Activated T-helper 1 cell treated with anti-CD3 and anti-CD28 coated beads, Interleukin-2, amount 50 U/mL, for 16 hours (primary cell): ENCODE data around the gene LAMC3.

Experiments used
- DNase-seq, 2 donors: peaks; one replicate each; pipeline ENCODE4 v3.0.0-alpha.2; 2020; ENCODE audit warnings: low read depth in 1 of 2, low spot score in 1 of 2

The LAMC3 gene

DNA sequence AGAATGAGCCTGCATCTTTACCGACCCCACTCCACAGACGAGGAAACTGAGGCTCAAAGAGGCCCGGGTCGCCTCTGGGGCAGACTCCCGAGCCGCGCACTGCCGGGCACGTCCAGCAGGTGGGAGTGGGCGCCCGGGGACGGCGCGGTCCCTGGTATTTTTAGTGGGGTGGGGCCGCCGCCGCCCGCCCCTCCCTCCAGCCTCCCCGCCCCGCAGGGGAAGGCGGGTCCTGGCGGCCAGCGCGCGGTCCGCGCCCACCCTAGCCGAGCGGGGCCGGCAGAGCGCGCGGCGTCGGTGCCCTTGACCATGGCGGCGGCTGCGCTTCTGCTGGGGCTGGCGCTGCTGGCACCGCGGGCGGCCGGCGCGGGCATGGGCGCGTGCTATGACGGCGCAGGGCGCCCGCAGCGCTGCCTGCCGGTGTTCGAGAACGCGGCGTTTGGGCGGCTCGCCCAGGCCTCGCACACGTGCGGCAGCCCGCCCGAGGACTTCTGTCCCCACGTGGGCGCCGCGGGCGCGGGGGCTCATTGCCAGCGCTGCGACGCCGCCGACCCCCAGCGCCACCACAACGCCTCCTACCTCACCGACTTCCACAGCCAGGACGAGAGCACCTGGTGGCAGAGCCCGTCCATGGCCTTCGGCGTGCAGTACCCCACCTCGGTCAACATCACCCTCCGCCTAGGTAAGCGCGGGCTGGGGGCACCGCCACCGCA is at the start of gene LAMC3:
LAMC3 (plus strand) TSS at position 266 of the 710 bp plus-strand sequence; CDS start at position 307, 41 bp downstream.
- DNase-seq: no peak

- no peak for DNase-seq
Observed at GRCh38 chr9:130959809-130960334, 49.1 kb upstream of the LAMC3 start.

GRCh38 chr9:130960522-130961378 is 48.2 kb upstream of the LAMC3 start:
- no peak for DNase-seq

DNA sequence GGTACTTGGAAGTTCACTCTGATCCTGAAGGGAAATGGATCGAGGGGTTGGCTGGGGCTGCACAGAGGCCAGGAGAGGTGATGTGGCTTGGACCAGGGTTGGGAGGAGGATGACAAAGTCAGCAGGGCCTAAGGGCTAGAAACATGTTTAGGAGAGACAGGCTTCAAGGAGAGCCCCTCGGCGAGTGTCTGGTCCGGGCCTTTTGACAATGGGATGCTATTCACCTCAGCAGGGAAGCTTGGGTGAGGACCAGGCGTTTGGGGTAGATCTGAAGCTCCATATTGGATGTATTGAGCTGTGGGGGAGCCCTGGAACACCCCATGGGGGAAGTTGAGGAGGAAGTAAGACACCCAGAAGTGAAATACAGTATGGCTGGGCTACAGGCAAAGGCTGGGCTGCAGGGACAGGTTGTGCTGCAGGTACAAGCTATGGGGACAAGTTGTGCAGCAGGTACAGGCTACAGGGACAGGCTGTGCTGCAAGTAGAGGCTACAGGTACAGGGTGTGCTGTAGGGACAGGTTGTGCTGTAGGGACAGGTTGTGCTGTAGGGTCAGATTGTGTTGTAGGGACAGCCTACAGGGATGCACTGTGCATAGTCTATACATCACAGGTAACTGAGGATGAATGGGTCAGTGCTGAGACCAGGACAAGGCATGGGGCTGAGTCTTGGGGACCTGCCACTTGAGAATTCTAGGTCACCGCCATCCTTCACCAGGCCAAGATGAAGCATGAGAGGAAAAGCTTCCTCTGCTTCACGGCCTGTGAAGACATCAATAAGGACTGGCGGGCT is 47.3 kb upstream of the LAMC3 start:
- no peak for DNase-seq

GRCh38 chr9:130962418-130963316 is 46.3 kb upstream of the LAMC3 start:
- DNase-seq: no peak

GRCh38 chr9:130963337-130963908 is 45.6 kb upstream of the LAMC3 start:
- no peak for DNase-seq

GRCh38 chr9:130963916-130964315 is 45.1 kb upstream of the LAMC3 start:
- DNase-seq: no peak

DNA sequence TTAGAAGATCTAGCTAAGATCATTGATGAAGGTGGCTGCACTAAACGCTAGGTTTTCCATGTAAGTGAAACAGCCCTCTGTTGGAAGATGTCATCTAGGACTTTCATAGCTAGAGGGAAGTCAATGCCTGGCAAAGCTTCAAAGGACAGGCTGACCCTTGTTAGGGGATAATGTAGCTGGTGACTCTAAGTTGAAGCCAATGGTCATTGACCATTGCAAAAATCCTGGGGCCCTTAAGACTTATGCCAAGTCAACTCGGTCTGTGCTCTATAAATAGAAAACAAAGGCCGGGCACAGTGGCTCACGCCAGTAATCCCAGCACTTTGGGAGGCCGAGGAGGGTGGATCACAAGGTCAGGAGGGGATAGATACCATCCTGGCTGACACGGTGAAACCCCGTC is 43.3 kb upstream of the LAMC3 start:
- DNase-seq: no peak

- no peak for DNase-seq
Observed at GRCh38 chr9:130970052-130970451, 38.9 kb upstream of the LAMC3 start.

DNA sequence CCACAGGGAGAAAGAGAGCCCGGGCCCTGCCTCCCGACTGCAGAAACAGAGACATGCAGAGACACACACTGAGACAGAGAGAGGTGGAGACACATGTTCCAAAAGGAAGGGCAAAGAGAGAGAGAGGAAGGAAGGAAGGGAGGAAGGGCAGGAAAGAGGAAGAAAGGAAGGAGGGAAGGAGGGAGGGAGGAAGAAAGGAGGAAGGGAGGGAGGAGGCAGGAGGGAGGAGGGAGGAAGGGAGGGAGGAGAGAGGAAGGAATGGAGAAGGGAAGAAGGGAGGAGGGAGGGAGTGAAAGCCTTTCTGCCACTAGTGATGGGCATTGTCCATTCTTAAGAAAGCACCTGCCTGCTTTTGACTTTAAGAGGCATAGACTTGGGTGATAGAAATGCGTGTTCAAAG is 38.1 kb upstream of the LAMC3 start:
- no peak for DNase-seq

DNA sequence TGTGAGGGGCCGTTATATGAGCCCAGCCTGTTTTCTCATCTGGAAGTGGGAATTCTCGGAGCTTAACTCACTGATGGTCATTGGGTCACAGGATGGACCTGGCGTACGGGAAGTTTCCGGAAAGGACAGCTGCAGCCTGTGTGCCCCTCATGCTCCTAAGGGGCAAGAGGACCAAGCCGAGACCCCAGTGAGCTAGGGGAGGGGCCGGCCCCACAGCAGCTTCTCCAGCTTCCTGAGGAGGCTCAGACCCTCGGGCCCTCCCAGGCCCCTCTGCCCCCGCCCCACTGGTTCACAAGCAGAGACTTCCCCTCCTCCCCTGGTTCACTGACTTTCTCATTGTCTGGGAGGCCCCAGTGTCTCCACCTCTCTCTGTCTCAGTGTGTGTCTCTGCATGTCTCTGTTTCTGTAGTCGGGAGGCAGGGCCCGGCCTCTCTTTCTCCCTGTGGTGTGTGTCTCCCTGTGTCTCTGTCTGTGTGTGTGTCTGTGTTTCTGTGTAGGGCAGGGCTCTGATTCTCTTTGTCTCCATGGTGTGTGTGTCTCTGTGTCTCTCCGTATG is 37.6 kb upstream of the LAMC3 start:
- DNase-seq: no peak

GRCh38 chr9:130972277-130972956 is 36.6 kb upstream of the LAMC3 start:
- no peak for DNase-seq

DNA sequence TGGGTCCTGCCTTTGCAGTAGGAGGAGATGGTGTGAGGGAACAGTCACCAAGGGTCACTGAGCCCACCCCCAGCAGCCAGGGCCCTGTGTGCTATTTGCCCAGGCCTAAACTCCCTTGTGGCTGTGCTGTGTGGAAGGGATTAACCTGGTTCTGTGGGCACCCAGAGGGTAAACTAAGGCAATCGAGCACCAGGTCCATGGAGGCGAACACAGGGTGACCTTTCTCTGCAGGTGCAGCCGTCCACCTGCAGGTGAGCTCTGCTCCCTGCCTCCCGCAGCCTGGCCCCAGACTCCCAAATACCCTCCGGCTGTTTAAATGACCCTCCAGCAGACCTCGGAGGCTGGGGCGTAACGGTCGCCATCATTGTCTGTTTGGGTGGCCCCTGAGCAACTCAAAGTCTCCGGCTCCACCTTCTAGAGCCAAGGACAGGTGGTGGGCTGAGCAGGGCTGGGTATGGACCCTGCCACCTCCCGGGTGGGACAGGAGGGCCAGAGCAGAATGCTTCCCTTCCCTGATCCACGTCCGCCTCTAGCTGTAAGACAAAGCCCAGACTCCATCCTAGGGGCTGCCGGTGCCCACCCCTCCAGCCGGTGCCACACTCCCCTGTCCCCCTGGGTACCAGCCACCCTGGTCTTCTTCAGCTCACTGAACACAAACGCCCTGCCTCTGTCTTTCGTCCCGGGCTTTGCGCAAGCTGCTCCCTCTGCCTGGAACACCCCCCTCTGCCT is 35.9 kb upstream of the LAMC3 start:
- DNase-seq: no peak

DNA sequence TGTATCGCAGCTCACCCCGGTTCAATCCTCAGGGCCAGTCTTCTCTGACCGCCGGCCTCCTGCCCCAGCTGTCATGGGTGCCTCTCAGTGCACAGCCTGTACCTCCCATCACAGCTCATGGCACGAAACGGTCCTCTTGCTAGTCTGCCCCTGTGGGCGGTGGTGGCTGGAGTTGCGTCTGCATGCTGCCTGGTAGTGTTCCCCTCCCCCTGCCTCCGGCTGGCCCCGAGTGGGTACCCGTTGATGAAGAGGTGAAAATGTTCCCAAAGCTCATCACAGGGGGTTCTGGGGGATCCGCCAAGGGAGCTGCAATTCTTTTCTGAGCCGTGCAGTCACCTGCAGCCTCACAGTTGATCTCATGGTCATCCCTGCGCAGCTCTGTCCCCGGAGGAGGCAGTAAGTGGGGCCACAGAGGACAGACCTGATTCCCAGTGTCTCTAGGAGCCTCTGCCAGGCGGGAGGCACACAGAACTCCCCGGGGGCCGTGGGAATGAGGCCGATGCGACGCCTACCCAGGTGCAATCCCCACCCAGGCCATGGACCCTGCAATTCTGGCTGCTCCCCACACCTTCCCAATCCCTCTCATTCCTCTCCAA is 35.2 kb upstream of the LAMC3 start:
- no peak for DNase-seq

DNA sequence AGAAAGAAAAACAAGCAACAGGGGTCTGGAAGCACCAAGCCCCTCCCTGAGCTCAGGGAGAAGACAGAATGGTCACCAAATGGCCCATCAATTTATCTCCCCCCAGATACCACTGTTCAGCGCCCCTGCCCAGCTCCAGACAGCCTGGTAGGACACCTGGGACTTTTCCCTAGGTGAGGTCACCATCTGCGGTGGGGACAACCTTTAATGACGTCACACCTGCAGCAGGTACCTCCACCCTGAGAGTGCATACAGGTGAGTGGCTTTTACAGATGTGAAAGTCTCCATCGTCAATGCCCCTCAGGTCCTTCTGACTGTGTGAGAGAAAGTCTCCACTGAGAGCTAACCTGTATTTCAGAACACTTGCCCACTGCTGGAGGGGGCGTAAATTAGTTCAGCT is 34.3 kb upstream of the LAMC3 start:
- DNase-seq: no peak

DNA sequence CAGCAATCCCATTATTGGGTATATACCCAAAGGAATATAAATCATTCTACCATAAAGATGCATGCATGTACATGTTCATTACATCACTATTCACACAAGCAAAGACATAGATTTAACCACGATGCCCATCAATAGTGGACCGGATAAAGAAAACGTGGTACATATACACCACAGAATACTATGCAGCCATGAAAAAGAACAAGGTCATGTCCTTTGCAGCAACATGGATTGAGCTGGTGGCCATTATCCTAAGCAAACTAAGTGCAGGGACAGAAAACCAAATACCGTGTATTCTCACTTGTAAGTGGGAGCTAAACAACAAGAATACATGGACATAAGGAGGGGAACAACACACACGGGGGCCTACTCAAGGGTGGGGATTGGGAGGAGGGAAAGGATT is 33.8 kb upstream of the LAMC3 start:
- no peak for DNase-seq

- DNase-seq: no peak
Observed at GRCh38 chr9:130975932-130976841, 32.8 kb upstream of the LAMC3 start.
